Heart left ventricle (tissue), 16 donors: ENCODE results near the gene NPBWR2. TPM values are rescaled to one million over a fixed set of nuclear protein-coding genes. Genes with fewer than 3 reads are reported as not detected.
"Not testable (repeated sequence)": the region's sequence is repeated elsewhere in the genome, so short reads cannot be mapped to it uniquely, and the experiment has no call there.

Source experiments
- ATAC-seq, 4 donors: fragments of 200-7000 bp; cut with Tn5 transposase; one replicate each; pipeline ENCODE4 v1.9.1; 2020 to 2022; ENCODE audit warnings: moderate library complexity in 4 of 4, mild to moderate bottlenecking in 3 of 4, moderate number of reproducible peaks in 1 of 4
- DNase-seq, 5 donors: peaks; one replicate each; pipeline ENCODE4 v3.0.0-alpha.2; 2020
- H3K27ac ChIP-seq, 12 donors: fragments of 200-600 bp; sonication (generic) in 4 of 12; one replicate each; pipeline versions ENCODE4 v1.5.0 to v1.8.0; 2016 to 2022; ENCODE audit warnings: mild to moderate bottlenecking in 2 of 12
- H3K27me3 ChIP-seq, 9 donors: fragments of 200-600 bp; sonication (generic) in 2 of 9; one replicate each; pipeline versions ENCODE4 v1.5.1 to v1.8.0; 2016 to 2022; ENCODE audit warnings: mild to moderate bottlenecking in 3 of 9
- H3K36me3 ChIP-seq, 9 donors: fragments of 200-600 bp; sonication (generic) in 2 of 9; one replicate each; pipeline versions ENCODE4 v1.5.0 to v1.8.0; 2018 to 2022; ENCODE audit warnings: mild to moderate bottlenecking in 2 of 9
- H3K4me1 ChIP-seq, 12 donors: fragments of 200-600 bp; sonication (generic) in 4 of 12; one replicate each; pipeline versions ENCODE4 v1.5.0 to v1.8.0; 2016 to 2022; ENCODE audit warnings: mild to moderate bottlenecking in 3 of 12
- H3K4me3 ChIP-seq, 12 donors: fragments of 200-600 bp; sonication (generic) in 4 of 12; one replicate each; pipeline versions ENCODE4 v1.5.0 to v1.8.0; 2017 to 2022; ENCODE audit warnings: mild to moderate bottlenecking in 9 of 12, moderate library complexity in 4 of 12
- H3K9me3 ChIP-seq, 12 donors: fragments of 200-600 bp; sonication (generic) in 4 of 12; one replicate each; pipeline versions ENCODE4 v1.5.0 to v1.8.0; 2016 to 2022; ENCODE audit warnings: mild to moderate bottlenecking in 1 of 12
- POLR2A ChIP-seq, 2 donors: fragments of 450-650 bp; IDR thresholded peaks; one replicate each; pipeline ENCODE4 v1.6.1; 2017; ENCODE audit warnings: antibody characterized with exemption in 2 of 2, mild to moderate bottlenecking in 2 of 2, moderate library complexity in 2 of 2
- WGBS, 4 donors: extraction: QIAGEN DNeasy Blood & Tissue Kit in 2 of 4; methylation state at CpG; one replicate each; pipeline versions ENCODE4 v1.1.5 to v1.1.7; 2013 to 2018; 5-methylcytosine and 5-hydroxymethylcytosine counted together
- intact Hi-C, 10 donors: fragments of 100-400 bp; cut with DNase I; formaldehyde crosslinking; loops; one replicate each; pipeline versions ENCODE4 v1.11.1 to v1.14.2; 2022
- polyA plus RNA-seq, 2 donors: library from polyadenylated mRNA; stranded (reverse); fragments of 200-250 nt; gene quantifications; one replicate each; pipeline ENCODE4 v1.2.3, GENCODE V29; 2013
- total RNA-seq, 9 donors: library from RNA; depleted of rRNA in 2 of 9; stranded (reverse); fragments of >200 nt in 2 of 9; fragmentation: NEBNext Ultra II Directional in 3 of 9; extraction: Animal tissue kit (Norgen Biotek cat#: 25700) in 3 of 9; gene quantifications; one replicate each; pipeline versions ENCODE4 v1.1.0 to v1.2.4, GENCODE V29; 2016 to 2023
- TF ChIP-seq, protein P1 (sequence below), 12 donors: fragments of 200-600 bp; sonication (generic) in 4 of 12; IDR thresholded peaks; one replicate each; pipeline versions ENCODE4 v1.5.0 to v1.8.0; 2018 to 2022; ENCODE audit warnings: antibody characterized with exemption in 12 of 12, mild to moderate bottlenecking in 5 of 12
- donor health status: ischemic (EF 13 %, LVEDD 7.1; RV severe dilation, severe dysfunction).
- donor health status: healthy with polysubstance abuse.
- donor health status: DM: no; HTN: yes; CAD: no.
- donor health status: DM: no; HTN: no; CAD: no.
- donor health status: ischemic (EF 25% LVEDD 6.9; RV normal size, moderate dysfunction).
- donor health status: ischemic (EF 25% LVEDD 5.7; RV mildly dilated, moderate dysfunction).
- donor health status: healthy.
- donor health status: DM: yes; HTN: yes; CAD: no.
- donor health status: ischemic (EF 35%, LVEDD 5.7; RV mildly dilated, moderate dysfunction).
- donor health status: nonischemic (EF 11% LVEDD 7.7; RV severe dilation, severe dysfunction).
- donor health status: DM: yes; HTN: yes; CAD: no.
- donor health status: PGD.
- donor health status: ischemic (EF 29% LVEDD 5.4; RV normal size, mild dysfunction).
- donor health status: nonischemic (EF 23%, LVEDD 6.1; RV moderate dilation, normal function).

NPBWR2 gene
- total and polyA plus RNA-seq, 11 donors: not detected

DNA sequence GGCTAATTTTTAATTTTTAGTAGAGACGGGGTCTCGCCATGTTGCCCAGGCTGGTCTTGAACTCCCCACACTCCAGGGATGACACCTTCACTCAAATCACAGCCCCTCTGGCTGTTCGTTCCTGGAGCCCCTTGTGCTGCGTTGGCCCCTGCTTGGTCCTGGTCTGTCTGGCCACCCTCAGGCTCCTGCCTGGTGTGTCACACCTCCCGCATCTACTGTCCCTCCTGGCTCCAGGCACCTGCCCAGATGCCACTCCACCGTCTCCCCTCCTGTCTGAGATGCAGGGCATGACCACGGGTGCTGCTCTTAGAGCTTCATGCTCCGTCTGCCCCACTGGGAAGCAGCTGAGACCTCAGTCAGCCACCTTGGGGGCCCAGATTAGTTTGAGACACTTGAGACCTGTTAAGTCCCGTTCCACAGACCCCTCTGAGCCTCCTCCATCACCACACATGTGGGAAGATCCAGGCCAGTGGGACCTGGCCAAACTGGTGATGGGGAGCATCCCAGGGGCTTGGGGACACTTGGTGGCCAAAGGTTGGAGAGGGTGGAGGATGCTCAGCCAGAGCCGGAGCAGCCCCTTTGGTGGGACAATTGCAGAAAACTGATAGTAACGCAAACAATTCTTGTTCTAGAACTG, 21.9 kb upstream of the NPBWR2 start:
- Histone ChIP-seq H3K9me3 (peaks cover 0 to 3% (median 0%) of the 10 kb centered on the region in 12 donors), H3K27me3 (peaks cover 0 to 31% (median 3%) of the 10 kb centered on the region in 9 donors), H3K4me3 (no peak overlapping the region), H3K36me3 (no peaks in the 10 kb centered on the region), H3K4me1 (no peaks in the 10 kb centered on the region), H3K27ac (no peak overlapping the region)
- intact Hi-C loops: loop anchor here in 2 of 10 donors (10.0 kb wide), 3 partner anchors 124 to 594 kb away; partner anchors contain the start of gene PTK6 (in 1 of the 2)
- 79 to 83% (median 82%) methylated on average over 11 of the region's 11 CpGs for WGBS, 4 donors
- TF ChIP-seq, protein P1, sequence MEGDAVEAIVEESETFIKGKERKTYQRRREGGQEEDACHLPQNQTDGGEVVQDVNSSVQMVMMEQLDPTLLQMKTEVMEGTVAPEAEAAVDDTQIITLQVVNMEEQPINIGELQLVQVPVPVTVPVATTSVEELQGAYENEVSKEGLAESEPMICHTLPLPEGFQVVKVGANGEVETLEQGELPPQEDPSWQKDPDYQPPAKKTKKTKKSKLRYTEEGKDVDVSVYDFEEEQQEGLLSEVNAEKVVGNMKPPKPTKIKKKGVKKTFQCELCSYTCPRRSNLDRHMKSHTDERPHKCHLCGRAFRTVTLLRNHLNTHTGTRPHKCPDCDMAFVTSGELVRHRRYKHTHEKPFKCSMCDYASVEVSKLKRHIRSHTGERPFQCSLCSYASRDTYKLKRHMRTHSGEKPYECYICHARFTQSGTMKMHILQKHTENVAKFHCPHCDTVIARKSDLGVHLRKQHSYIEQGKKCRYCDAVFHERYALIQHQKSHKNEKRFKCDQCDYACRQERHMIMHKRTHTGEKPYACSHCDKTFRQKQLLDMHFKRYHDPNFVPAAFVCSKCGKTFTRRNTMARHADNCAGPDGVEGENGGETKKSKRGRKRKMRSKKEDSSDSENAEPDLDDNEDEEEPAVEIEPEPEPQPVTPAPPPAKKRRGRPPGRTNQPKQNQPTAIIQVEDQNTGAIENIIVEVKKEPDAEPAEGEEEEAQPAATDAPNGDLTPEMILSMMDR (IDR thresholded peaks at IDR 0.05): no peak
- TF ChIP-seq POLR2A (IDR thresholded peaks at IDR 0.05): no peak
- no peak for ATAC-seq
- DNase-seq: peak in 3 of 5 donors; percentile 8 to 37 (median 11)

DNA sequence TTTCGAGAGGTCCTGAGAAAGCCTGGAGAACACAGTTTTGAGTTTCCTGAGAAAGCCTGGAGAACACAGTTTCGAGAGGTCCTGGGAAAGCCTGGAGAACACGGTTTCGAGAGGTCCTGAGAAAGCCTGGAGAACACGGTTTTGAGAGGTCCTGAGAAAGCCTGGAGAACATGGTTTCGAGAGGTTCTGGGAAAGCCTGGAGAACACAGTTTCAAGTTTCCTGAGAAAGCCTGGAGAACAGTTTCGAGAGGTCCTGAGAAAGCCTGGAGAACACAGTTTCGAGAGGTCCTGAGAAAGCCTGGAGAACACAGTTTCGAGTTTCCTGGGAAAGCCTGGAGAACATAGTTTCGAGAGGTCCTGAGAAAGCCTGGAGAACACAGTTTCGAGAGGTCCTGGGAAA, 16.2 kb upstream of the NPBWR2 start:
- 83 to 90% (median 86%) methylated on average over 11 of the region's 11 CpGs for WGBS, 4 donors
- ATAC-seq, H3K27ac ChIP-seq, H3K36me3 ChIP-seq, H3K4me1 ChIP-seq, H3K4me3 ChIP-seq, H3K9me3 ChIP-seq: not testable (repeated sequence)
- H3K27me3 ChIP-seq: peaks cover 0 to 36% (median 16%) of the 10 kb centered on the region in 9 donors
- DNase-seq: peak in 1 of 5 donors; percentile 3
- intact Hi-C loops: loop anchor here in 8 of 10 donors (2.0 to 10.0 kb wide), 10 partner anchors 36 to 589 kb away; partner anchors contain the start of genes C20orf204 (in 3 of the 8), LKAAEAR1 (in 2 of the 8), OPRL1 (in 2 of the 8) and PRPF6 (in 2 of the 8)

DNA sequence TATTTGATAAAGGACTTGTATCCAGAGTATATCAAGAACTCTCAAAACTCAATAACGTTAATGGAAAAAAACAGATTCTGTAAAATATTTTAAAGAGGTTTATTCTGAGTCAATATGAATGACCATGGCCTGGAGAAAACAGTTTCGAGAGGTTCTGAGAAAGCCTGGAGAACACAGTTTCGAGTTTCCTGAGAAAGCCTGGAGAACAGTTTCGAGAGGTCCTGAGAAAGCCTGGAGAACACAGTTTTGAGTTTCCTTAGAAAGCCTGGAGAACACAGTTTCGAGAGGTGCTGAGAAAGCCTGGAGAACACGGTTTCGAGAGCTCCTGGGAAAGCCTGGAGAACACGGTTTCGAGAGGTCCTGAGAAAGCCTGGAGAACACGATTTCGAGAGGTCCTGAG, 15.6 kb upstream of the NPBWR2 start:
- DNase-seq: peak in 1 of 5 donors; percentile 12
- H3K27ac ChIP-seq, H3K9me3 ChIP-seq, H3K36me3 ChIP-seq, ATAC-seq, H3K4me1 ChIP-seq, H3K4me3 ChIP-seq: not testable (repeated sequence)
- 82 to 85% (median 85%) methylated on average over 11 of the region's 11 CpGs for WGBS, 4 donors
- H3K27me3 ChIP-seq: peaks cover 0 to 34% (median 15%) of the 10 kb centered on the region in 9 donors
- intact Hi-C loops: loop anchor here in 8 of 10 donors (2.0 to 10.0 kb wide), 10 partner anchors 36 to 588 kb away; partner anchors contain the start of genes C20orf204 (in 3 of the 8), LKAAEAR1 (in 2 of the 8), OPRL1 (in 2 of the 8) and PRPF6 (in 2 of the 8)

DNA sequence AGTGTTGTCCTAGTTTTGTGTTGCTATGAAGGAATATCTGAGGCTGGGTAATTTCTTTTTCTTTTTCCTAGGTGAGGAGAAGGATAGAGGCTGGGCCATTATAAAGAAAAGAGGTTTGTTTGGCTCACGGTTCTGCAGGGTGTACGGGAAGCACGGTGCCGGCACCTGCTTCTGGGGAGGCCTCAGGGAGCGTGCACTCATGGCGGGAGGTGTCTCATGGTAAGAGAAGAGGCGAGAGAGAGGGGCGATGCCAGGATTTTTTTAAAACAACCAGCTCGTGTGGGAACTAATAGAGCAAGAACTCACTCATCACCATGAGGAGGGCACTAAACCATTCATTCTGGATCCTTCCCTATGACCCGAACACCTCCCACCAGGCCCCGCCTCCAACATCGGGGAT, 14.2 kb upstream of the NPBWR2 start:
- WGBS, 4 donors: 78 to 86% (median 81%) methylated on average over 12 of the region's 12 CpGs
- Histone ChIP-seq H3K4me3 (no peak overlapping the region), H3K9me3 (no peaks in the 10 kb centered on the region), H3K36me3 (no peaks in the 10 kb centered on the region), H3K27ac (no peak overlapping the region), H3K27me3 (peaks cover 0 to 34% (median 14%) of the 10 kb centered on the region in 9 donors), H3K4me1 (peaks cover 0 to 9% (median 0%) of the 10 kb centered on the region in 12 donors)
- intact Hi-C loops: loop anchor here in 8 of 10 donors (2.0 to 10.0 kb wide), 12 partner anchors 34 to 587 kb away; partner anchors contain the start of genes C20orf204 (in 3 of the 8), OPRL1 (in 3 of the 8), LKAAEAR1 (in 2 of the 8) and PRPF6 (in 2 of the 8)
- ATAC-seq (no peak), DNase-seq (peak in 4 of 5 donors; percentile 2 to 31 (median 6))
- no peak for TF ChIP-seq POLR2A (IDR thresholded peaks at IDR 0.05)
- TF ChIP-seq, protein P1 (IDR thresholded peaks at IDR 0.05): no peak
